GM18951 (cell line): ENCODE measurements around the gene SYNCRIP.

Source experiments
- POLR2A ChIP-seq: IDR thresholded peaks from 4 replicates; pipeline ENCODE4 v1.6.1; 2011; ENCODE audit warnings: mild to moderate bottlenecking; ENCODE audit not compliant: insufficient read length, insufficient read depth; ENCODE audit errors: extremely low read depth
- in situ Hi-C: fragments of 300-500 bp; cut with MboI; formaldehyde crosslinking; loops from one replicate; pipeline ENCODE4 v1.12.0; 2022; ENCODE audit warnings: low sequenced_read_pairs, mixed read lengths, inconsistent platforms; ENCODE audit not compliant: unreplicated experiment

SYNCRIP gene

DNA sequence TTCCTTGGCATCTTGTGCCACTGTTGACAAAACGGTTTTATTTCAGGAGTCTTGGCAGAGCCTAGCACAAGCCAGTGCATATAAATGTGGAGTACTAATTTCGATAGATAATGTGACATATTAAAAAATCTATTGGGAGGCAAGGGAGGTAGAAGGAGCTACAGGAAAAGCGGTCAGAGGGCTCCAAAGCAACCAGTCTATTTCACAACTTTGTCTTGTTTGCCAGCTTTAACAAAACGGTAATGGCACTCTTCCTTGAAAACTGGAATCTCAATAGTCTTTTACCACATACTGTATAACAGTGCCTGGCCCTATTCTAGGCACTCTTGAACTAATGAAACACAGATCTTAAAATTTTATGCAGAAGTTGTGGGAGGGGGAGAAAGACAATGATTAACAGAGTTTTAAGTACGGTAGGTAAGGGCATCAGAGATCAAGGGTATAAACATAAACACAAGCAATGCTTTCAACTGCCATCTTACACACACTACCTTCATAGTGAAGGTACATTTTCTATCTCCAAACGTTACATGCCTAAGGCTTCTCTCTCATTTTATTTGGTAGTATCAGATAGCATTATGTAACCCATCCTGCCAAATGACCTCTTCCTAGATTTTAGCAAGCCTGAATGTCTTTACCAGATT is 33.5 kb upstream of the SYNCRIP start:
- in situ Hi-C loops: loop anchor here (5.0 kb wide), 1 partner anchor 39 kb away; no protein-coding TSS in a partner anchor
- no peak for TF ChIP-seq POLR2A

DNA sequence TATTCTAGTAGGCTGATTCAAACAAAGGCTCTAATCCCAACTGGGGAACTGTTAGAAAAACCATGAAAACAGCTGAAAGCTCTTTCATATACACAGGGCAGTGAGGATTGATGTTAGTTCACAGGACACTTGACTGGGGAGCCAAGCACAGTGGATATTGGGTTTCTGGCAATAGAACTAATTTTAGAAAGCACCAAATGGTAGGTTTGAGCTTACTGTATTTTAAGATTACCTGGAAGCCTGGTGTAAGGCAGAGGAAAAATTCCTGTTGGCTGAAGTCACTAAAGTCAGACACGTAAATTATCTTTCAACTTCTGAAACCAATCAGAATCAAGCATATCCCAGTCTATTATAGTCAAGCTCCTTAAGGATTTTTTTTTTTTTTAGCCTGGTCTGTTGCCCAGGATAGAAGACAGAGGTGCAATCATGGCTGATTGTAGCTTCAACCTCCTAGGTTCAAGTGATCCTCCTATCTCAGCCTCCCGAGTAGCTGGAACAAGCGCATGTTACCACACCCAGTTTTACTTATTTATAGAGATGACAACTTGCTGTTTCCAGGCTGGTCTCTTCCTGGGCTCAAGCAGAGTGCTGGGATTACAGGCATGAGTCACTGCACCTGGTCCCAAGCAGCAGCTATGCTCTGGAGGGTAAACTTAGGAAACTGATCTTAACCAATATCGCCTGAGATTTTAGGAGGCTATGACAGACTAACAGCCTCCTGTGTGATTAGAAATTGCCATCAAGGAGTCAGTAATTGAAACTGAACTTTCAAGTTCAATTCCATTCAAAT is 32.5 kb upstream of the SYNCRIP start:
- peak; percentile 41 for TF ChIP-seq POLR2A
- in situ Hi-C loops: loop anchor here (5.0 kb wide), 1 partner anchor 38 kb away; no protein-coding TSS in a partner anchor

DNA sequence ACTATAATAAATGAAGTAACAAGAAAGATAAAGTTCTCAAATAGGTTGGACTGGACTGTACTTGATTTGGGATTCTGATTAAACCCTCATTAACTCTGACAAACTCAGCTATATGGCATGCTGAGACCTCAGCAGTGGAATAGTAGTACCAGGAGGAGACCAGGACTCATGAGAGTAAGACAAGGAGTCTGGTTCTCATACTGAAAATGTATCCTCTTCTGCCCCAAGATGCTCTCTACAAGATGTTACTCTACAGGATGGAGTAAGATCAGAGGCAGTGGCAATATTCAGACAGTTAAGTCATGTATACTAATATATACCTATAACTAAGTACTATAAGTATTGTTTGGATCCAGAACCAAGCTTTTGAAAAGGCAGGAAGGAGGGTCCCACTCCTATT is 31.9 kb upstream of the SYNCRIP start:
- in situ Hi-C loops: loop anchor here (5.0 kb wide), 1 partner anchor 37 kb away; no protein-coding TSS in a partner anchor
- no peak for TF ChIP-seq POLR2A

DNA sequence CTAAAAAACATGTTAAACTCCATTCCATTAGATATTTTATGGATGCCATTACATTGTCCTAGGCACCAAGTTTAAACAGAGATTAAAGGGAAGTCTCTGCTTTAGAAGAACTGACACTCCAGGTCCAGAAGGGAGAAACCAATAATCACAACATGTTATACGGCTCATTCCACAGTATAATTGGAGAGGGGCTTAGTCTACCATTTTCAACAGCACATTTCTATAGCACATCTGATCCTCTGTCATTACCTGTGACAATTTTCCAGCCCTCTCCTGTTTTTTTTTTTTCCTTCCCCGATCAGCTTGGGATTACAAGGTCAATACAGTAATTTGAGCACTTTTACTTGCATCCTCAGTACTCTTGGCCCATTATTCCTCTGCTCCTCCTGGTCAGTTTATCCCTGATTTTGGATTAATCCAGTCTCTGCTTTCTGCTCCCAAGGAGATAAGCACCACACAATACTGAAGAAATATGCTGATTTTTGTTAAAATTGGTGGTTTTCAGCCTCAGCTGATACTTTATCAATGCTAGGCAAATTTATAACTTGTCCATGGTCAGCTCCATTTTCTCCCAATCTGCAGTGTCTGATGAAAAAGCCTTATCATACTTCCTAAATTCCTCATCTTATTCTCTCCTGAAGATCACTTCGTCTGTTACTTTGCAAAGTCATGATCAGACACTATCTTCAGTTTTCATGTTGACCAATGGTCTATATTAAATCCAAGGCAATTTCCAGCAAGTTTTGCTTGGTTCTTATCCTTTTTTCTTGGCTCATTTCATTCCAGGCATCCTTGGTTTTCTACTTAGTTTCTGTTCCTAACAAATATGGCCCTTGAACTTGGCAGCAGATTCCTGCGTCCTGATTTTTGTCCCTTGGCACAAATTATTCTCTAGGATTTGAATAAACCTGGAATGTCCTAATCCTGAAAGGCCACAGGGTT is 30.8 kb upstream of the SYNCRIP start:
- in situ Hi-C loops: no loop called here
- peak; percentile 34 for TF ChIP-seq POLR2A

DNA sequence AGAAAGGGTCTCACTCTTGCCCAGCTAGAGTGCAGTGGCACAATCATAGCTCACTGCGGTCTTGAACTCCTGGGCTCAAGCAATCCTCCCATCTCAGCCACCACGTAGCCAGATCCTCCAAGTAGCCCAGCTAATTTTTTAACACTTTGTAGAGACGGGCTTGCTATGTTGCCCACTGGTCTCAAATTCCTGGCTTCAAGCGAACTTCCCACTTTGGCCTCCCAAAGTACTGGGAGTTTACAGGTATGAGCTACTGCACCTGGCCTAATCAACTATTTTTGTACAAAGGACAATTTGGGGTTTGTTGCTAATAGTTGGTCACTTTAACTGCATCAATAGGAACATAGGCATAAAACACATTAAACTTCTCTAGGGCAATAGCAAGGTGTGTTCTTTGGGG is 29.9 kb upstream of the SYNCRIP start:
- in situ Hi-C loops: no loop called here
- TF ChIP-seq POLR2A: no peak

DNA sequence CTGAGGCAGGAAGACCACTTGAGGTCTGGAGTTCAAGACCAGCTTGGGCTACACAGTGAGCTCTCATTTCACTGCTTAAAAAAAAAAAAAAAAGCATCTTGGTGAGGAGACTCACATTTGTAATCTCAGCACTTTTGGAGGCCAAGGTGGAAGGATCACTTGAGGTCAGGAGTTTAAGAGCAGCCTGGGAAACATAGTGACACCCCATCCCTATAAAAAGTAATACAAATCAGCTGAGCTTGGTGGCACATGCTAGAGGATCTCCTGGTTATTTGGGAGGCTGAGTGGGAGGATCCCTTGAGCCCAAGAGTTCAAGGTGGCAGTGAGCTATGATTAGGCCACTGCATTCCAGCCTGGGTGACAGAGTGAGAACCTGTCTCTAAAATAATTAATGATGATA is 29.4 kb upstream of the SYNCRIP start:
- in situ Hi-C loops: no loop called here
- no peak for TF ChIP-seq POLR2A

DNA sequence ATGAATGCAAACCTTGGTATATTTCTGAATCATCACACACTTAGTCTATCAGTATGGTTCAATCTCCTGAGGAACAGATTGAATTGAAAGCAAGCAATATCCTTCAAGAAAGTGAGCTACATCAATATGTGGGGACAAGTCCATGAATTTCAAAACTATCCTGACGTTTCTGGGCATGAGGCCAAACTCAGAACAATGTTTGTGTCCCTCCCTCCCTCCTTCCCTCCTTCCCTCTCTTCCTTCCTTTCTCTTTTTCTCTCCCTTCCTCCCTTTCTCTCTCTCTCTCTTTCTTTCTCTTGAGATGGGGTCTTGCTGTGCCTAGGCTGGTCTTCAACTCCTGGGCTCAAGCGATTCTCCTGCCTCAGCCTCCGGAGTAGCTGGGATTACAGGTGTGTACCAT is 27.9 kb upstream of the SYNCRIP start:
- in situ Hi-C loops: no loop called here
- TF ChIP-seq POLR2A: no peak

DNA sequence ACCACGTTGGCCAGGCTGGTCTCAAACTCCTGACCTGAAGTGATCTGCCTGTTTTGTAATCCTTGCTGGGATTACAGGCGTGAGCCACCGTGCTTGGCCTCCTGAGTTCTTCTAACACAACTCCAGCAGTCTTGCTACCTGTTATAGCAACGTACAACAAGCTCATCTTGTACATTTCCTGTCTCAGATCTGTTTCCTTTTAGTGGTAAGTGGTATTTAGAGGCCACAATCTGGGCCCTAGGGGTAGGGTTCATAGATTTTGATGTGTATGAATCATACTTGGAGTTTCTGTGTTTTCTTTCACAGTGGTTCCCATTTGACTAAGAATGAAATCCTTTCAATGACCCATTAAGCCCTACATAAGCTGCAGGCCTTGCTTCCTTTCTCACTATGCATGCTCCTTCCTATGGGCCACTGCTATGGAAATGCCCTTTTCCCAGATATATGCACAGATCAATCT is 27.1 kb upstream of the SYNCRIP start:
- TF ChIP-seq POLR2A: no peak
- in situ Hi-C loops: no loop called here

DNA sequence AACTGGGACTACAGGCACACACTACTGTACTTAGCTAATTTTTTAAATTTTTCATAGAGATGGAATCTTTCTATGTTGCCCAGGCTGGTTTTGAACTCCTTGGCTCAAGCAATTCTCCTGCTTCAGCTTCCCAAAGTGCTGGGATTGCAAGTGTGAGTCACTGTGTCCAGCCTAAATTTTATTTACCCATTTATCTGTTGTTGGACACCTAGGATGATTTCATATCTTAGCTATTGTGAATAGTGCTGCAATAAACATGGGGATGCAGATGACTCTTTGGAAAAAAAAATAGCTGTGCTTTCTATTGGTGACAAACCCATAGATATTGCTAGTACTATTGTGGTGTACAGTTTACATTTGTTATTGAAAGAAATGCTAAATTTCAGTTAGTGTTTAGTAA is 19.6 kb upstream of the SYNCRIP start:
- in situ Hi-C loops: no loop called here
- no peak for TF ChIP-seq POLR2A

DNA sequence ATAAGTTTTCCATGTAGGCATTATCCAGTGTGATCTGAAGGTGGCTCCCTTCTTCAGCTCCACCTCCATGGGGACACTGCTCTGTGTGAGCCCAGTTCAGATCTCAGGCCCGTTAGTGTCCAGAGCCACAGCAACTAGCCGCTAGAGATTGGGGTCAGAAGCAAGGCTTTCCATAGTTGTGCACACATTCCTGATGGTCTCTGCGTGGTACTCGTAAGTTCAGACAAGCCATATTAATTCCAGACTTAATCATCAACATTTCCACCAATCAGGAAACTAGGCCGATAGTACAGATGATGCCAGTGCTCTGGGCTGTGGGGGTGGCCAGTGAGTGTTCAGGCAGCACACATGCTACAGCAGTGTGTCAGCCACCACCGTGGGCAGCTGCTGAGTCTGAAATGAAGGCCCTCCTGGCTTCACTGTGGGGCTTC is 17.5 kb upstream of the SYNCRIP start:
- no peak for TF ChIP-seq POLR2A
- in situ Hi-C loops: no loop called here

DNA sequence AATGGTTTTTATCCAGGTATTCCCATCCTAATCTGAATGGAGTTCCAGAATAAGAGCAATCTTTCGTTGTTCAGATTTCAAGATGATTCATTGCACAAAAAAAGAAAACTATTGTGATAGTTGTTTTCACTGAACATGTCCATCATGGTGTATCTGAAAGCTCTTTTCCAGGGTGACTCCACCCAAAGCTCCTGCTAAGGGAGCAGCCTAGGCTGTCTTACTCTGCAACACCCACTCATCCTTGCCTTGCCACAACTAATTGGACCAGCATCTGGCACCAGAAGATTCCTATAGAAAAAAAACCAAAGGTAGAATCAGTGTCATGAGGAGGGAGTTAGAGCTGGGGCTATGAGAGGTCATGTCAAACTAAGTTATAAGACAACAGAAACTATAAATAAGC is 7.9 kb upstream of the SYNCRIP start:
- in situ Hi-C loops: no loop called here
- TF ChIP-seq POLR2A: no peak

DNA sequence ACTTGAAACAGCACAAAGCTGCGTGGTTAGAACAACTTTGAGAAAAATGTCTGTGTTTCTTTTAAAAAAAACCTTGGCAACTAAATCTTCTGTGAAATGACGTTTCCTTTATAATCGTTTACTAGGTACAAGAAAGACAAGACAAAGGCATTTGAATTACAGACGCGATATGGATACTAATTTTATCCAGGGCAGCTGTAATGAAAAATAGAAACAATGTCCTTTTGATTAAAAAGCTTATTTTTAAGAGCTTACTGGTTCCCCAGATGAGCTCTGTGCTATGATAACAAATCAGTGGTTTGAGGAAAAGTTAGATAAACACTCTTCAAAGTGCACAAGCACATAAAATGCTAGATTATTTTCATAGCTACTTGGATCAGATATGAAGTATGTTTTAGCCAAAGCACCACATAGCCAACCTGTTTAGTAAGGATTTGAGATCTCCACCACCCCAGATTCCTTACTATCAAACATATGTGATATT is 1.6 kb upstream of the SYNCRIP start:
- in situ Hi-C loops: no loop called here
- TF ChIP-seq POLR2A: no peak
